ENCODE measurements around the gene KMT5B.

DNA sequence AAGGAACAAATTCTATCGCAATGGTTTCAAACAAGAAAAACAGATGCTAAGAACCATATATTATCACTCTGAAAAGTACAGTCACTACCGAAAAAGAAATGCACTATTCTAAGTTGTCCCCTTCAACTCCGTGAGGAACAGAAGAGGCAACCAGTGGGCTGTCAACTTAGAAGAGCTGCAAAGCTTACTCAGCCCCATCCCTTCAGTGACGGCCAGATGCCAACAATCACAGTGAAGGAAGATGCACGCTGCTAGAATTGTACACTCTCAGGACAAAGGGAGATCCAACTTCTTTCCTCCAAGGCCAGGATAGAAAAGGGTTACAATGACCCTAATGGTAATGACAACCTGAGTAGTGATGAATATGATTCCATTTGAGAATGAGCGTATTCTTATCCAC lies 53.4 kb downstream of the KMT5B start:
- TF ChIP-seq, protein P1, sequence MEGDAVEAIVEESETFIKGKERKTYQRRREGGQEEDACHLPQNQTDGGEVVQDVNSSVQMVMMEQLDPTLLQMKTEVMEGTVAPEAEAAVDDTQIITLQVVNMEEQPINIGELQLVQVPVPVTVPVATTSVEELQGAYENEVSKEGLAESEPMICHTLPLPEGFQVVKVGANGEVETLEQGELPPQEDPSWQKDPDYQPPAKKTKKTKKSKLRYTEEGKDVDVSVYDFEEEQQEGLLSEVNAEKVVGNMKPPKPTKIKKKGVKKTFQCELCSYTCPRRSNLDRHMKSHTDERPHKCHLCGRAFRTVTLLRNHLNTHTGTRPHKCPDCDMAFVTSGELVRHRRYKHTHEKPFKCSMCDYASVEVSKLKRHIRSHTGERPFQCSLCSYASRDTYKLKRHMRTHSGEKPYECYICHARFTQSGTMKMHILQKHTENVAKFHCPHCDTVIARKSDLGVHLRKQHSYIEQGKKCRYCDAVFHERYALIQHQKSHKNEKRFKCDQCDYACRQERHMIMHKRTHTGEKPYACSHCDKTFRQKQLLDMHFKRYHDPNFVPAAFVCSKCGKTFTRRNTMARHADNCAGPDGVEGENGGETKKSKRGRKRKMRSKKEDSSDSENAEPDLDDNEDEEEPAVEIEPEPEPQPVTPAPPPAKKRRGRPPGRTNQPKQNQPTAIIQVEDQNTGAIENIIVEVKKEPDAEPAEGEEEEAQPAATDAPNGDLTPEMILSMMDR (IDR thresholded peaks at IDR 0.05; ENCODE audit: insufficient read depth, low read depth, low read length), result no peak
- no peak for TF ChIP-seq EZH2 (IDR thresholded peaks at IDR 0.05; ENCODE audit: insufficient read depth, low read length)

Data from astrocyte (in vitro differentiated cells and primary cell).